Tongue (tissue), 2 donors: ENCODE measurements around the gene WNK2. TPM values are rescaled to one million over a fixed set of nuclear protein-coding genes. Genes with fewer than 3 reads are reported as not detected.
A peak's percentile ranks its signal among the peaks of the same experiment; 100 is the strongest.
"Not testable (repeated sequence)": the region's sequence is repeated elsewhere in the genome, so short reads cannot be mapped to it uniquely, and the experiment has no call there.

ENCODE experiments used
- DNase-seq: peaks from one replicate; pipeline ENCODE4 v3.0.0-alpha.2; 2015
- total RNA-seq: library from RNA; depleted of rRNA; stranded (reverse); fragments of >200 nt; gene quantifications from one replicate; pipeline ENCODE4 v1.2.3, GENCODE V29; 2014

The WNK2 gene
- total RNA-seq, 1 donor from 2014 or later: 31.2 TPM

DNA sequence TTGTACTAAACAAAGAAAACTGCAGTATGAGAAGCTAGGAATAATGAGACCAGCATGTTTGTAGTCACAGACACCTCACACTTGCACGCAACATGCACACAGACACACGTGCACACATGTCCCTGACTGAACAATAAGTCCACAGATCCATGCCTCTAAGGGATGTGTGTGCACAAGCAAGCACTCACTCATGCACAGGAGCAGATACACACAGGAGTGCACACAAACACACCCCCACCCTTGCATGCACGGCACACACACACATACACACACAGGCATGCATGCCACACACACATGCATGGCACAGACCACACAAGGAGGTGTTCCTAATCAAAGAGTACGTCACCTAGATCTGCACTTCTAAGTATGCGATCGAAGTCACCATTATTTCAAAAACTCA lies 156.2 kb downstream of the WNK2 start:
- DNase-seq: no peak

DNA sequence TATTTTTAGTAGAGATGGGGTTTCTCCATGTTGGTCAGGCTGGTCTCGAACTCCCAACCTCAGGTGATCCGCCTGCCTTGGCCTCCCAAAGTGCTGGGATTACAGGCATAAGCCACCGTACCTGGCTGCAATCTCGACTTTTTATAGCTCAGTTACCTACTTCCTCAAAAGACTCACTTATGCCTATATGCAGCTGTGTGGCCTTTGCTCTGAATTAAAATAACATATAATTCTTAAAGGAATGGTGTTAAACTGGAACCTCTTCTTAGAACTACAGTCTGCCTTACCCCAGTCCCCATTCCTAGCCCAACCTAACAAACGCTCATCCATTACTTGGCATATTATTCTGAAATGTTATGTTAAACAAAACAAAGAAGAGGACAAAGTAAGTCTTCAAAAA lies 157.9 kb downstream of the WNK2 start:
- DNase-seq: not testable (repeated sequence)

- not testable (repeated sequence) for DNase-seq
Observed at GRCh38 chr9:93342428-93342827, 158.5 kb downstream of the WNK2 start.

DNA sequence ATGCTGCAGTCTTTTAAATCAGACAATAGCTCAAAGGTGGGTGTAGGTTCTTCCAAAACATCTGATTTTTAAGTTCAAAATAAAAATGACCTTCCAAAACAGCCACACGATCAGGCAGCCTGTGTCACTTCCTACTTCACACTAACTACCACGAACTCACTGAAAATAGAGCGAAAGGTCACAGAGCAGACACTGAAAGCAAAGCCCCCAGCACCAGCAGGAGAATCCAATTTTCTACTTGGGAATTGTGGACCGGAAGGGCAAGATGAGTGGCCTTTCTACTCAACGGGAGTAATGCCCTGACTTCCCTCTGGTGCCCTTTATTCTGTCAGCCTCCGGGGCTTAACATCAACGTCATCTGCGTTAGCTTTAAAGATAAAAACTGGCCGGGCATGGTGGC lies 159.7 kb downstream of the WNK2 start:
- no peak for DNase-seq

GRCh38 chr9:93345643-93346230 lies 161.8 kb downstream of the WNK2 start:
- DNase-seq: peak; percentile 11

- peak; percentile 69 for DNase-seq
Observed at GRCh38 chr9:93346231-93347112, 162.5 kb downstream of the WNK2 start.

DNA sequence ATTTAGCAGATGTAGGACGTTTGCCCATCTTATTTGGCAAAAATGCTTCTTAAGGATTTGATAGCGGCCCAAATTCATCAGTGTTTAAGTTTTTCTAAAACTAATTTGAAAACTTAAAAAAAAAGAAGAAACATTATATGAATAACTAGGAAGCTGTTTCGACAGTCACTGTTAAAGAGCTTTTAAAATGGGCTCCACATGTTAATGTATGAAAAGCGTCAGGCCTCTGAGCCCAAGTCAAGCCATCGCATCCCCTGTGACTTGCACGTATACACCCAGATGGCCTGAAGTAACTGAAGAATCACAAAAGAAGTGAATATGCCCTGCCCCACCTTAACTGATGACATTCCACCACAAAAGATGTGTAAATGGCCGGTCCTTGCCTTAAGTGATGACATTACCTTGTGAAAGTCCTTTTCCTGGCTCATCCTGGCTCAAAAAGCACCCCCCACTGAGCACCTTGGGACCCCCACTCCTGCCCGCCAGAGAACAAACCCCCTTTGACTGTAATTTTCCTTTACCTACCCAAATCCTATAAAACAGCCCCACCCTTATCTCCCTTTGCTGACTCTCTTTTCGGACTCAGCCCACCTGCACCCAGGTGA lies 163.5 kb downstream of the WNK2 start:
- not testable (repeated sequence) for DNase-seq

DNA sequence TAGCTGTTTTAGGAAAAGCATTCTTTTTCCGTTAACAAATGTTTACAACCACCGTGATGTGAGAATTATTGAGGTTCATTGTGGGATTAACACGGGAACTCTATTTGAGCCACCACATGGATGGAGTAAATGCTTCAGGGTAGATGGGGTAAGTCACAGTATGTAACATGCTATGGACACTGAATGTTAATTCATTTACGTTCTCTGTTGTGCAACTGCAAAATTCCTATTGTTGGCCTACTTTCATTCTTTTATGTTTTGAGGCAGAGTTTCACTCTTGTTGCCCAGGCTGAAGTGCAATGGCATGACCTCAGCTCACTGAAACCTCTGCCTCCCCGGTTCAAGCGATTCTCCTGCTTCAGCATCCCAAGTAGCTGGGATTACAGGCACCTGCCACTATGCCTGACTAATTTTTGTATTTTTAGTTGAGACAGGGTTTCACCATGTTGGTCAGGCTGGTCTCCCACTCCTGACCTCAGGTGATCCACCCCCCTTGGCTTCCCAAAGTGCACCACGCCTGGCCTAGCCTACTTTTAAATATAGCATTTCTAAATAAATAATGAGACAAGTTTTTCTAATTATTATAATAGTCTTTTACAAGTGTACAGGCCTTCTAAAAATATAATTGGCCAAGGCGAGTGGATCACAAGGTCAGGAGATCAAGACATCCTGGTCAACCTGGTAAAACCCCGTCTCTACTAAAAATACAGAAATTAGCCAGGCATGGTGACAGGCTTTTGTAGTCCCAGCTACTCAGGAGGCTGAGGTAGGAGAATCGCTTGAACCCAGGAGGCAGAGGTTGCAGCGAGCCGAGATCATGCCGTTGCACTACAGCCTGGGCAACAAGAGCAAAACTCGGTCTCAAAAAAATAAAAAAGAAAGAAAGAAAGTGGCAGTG lies 169.7 kb downstream of the WNK2 start:
- DNase-seq: not testable (repeated sequence)

- no peak for DNase-seq
Observed at GRCh38 chr9:93354451-93354850, 170.5 kb downstream of the WNK2 start.

- DNase-seq: no peak
Observed at GRCh38 chr9:93355827-93356226, 171.9 kb downstream of the WNK2 start.

- no peak for DNase-seq
Observed at GRCh38 chr9:93357649-93358048, 173.7 kb downstream of the WNK2 start.

DNA sequence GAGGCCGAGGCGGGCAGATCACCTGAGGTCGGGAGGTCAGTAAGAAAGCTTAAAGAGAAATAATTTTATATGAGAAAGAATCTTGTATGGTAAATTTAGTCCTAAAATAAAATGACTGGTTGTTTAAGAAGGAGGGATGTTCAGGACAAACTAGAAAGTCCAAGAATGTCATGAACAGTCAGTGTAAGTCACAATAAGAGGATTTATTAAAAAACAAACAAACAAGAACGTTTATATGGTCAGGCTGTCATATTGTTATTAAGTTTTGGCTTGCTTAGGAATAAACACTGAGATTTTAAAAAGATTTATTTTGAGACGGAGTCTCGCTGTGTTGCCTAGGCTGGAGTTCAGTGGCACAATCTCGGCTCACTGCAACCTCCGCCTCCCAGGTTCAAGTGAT lies 176.0 kb downstream of the WNK2 start:
- not testable (repeated sequence) for DNase-seq

GRCh38 chr9:93361995-93362394 lies 178.1 kb downstream of the WNK2 start:
- no peak for DNase-seq

DNA sequence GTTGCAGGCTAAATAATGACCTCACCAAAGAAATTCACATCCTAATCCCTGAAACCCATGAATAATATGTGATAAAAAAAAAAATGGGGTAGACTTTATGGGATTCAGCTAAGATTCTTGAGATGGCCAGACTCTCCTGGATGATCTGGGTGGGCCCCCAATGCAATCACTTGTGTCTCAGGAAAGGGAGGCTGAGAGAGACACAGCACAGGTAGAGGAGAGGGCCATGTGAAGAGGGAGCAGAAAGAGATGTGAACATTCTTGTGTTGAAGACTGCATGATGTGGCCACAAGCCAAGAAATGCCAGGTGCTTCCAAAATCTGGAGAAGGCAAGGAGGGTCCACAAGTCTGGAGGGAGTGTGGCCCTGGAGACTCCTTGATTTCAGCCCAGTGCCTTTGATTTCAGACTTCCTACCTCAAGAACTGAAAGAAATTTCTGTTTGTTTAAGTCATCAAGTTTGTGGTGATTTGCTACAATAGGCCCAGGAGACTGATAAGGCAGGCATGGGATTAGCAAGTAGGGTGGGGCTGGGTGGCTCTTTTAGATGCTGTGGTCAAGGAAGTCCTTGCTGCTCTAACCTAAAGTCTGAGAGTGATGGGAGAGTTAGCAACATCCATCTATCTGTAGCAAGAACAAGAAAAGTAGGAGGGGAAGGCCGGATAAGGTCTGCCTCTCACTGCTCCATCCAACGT lies 180.9 kb downstream of the WNK2 start:
- DNase-seq: no peak

DNA sequence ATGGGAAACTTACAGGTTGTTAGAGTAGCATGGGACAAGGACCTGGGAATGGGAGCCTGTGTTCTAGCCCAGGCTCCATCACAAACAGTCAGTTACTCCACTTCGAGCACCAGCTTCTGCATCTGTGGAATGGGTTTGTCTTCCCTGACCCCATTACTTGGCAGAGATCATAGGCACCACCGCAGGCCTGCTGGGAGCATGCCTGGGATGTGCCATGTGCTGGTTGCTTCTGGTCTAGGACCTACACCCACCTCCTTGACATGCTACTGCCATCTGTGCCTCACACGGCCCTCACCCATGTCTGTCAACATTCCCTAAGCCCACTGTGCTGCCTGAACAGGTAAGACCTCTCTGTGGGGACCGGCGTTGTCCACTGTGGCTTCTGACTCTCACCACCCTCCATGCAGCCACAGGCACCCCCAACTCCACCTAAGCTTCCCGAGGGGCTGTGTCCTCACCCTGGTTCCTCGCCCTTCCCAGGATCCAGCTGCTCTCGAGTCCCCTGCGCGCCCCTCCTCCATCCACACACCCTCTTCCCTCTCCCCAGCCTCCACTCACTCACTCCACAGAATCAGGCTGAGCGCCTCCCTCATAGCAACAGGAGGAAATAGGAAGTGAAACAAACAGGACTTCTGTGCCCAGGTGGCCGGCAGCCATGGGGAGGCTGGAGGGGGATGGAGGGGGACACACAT lies 181.6 kb downstream of the WNK2 start:
- no peak for DNase-seq

- no peak for DNase-seq
Observed at GRCh38 chr9:93366119-93366447, 182.1 kb downstream of the WNK2 start.

DNA sequence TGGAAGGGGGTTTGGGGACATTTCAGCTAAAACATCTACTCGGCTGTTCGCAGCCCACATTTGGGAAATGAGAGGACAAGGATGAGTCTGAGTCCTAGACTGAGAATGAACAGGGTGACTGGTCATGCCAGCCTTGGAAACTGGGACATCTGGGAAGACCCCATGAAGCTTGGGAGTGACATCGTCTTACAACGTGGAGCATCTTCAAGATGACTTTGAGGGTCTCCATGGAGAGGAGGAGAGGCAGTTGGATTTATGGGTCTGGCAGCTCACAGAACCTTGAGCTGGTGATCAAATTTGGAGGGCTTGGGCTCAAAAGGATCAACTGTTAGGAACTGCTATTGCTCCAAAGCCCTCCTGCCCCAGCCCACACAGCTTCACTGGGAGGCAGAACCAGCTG lies 182.5 kb downstream of the WNK2 start:
- DNase-seq: not testable (repeated sequence)

DNA sequence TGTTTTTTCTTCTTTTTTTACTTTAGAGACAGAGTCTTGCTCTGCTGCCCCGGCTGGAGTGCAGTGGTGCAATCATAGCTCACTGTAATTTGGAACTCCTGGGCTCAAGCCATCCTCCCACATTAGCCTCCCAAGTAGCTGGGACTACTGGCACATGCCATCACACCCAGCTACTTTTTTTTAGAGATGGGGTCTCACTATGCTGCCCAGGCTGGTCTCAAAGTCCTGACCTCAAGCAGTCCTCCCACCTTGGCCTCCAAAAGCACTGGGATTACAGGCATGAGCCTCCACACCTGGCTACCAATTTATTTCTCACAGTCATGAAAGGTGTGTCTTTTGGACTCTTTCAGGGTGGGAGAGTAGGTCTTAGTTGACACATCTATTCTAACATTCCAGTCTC lies 184.5 kb downstream of the WNK2 start:
- no peak for DNase-seq

DNA sequence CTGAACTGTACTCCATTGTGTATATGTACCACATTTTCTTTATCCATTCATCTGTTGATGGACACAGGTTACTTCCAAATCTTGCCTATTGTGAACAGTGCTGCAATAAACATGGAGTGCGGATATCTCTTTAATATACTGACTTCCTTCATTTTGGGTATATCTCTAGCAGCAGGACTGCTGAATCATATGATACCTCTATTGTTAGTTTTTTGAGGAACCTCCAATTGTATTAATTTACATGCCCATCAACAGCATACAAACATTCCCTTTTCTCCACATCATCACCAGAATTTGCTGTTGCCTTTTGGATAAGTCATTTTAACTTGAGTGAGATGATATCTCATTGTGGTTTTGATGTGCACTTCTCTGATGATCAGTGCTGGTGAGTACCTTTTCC lies 185.7 kb downstream of the WNK2 start:
- no peak for DNase-seq
